T-helper 9 cell (primary cell): ENCODE data around the gene ATXN2.

Experiments
- DNase-seq: peaks from one replicate; pipeline ENCODE4 v3.0.0-alpha.2; 2020

Gene ATXN2

DNA sequence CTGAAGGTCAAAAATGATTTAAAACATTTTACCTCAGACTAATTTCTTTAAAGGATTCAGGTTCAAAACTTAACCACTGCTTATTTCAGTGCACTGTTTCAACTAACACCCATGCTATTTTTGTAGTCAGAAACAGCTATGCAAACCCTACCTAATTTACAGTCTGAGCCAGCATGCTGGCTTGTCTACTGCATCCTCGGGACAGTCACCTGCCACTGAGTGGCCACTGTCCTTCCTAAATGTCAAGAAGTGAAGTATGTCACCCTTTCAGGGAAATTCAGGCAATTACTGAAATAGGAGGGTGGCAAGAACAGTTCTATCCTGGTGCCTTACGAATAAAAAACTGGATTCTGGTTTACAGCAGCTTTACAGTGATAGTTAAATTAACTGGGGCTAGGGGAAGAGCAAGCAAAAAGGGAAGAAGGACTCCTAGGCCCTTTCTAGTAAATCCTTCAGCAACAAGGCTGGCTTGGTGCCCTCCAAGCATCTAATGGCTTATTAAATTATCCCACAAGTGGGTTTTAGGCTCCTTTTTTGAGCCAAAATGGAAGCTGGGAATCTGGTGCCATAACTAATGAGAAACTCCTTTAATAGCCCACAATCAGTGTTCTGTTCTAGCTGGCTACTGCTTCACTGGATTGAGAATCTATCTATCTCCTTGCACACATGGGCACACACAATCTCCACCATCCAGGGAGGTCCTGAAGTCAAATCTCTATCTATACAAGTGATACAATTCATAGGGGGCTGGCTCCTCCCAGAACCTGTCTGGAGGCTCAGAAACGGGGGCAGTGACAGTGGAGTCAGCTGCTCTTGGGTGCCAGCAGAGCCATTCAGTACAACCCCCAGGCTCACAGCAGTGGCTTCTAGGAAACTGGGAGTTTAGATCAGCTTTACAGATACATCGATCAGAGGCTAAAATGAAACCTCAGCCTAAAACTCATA is 150.0 kb downstream of the ATXN2 start:
- no peak for DNase-seq

DNA sequence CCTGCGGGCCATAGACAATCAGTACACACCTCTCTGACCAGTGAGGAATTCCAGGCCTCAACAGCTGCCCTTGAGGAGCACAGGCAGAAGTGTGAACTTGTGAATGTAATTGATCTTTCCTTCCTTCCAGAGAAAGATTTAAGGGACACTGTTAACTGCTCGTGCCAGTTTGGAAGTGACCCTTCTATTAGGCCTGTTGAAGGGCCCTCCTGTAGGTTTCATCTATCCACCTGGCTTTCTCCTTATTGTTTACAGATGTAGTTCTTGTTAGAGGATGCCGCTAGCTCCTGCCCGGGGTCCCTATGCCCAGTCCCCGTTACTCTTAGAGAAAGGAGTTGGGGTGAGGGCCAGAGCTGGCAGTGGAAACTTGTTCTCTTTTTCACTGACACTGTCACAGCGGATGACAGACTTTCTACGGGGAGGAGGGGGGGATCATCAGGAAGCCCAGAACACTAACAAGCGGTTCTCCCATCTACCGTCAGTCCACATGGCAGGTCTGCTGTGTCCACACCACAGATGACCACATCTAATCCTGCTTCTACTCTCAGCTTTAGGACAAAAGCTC is 150.8 kb downstream of the ATXN2 start:
- no peak for DNase-seq

DNA sequence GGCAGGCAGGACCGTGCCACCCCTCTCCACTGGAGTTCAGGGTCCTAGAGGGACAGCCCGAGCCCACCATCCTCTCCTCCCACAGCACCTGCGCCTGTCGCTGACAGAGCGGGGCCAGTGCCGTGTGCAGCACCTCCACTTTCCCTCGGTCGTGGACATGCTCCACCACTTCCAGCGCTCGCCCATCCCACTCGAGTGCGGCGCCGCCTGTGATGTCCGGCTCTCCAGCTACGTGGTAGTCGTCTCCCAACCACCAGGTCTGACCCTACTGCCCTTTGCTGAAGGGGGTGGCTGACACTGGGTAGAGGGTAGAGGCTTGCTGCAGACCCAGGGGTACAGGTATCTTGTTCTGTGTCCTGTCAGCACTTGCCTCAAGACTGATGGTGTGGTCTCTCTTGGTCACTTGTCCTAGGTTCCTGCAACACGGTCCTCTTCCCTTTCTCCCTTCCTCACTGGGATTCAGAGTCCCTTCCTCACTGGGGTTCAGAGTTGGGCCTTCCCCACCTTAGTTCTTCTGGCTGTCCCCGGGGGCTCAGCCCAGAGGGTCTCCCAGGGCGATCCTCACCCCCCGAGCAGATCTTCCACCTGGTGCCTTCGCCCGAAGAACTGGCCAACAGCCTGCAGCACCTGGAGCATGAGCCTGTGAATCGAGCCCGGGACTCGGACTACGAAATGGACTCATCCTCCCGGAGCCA is 151.4 kb downstream of the ATXN2 start:
- no peak for DNase-seq

DNA sequence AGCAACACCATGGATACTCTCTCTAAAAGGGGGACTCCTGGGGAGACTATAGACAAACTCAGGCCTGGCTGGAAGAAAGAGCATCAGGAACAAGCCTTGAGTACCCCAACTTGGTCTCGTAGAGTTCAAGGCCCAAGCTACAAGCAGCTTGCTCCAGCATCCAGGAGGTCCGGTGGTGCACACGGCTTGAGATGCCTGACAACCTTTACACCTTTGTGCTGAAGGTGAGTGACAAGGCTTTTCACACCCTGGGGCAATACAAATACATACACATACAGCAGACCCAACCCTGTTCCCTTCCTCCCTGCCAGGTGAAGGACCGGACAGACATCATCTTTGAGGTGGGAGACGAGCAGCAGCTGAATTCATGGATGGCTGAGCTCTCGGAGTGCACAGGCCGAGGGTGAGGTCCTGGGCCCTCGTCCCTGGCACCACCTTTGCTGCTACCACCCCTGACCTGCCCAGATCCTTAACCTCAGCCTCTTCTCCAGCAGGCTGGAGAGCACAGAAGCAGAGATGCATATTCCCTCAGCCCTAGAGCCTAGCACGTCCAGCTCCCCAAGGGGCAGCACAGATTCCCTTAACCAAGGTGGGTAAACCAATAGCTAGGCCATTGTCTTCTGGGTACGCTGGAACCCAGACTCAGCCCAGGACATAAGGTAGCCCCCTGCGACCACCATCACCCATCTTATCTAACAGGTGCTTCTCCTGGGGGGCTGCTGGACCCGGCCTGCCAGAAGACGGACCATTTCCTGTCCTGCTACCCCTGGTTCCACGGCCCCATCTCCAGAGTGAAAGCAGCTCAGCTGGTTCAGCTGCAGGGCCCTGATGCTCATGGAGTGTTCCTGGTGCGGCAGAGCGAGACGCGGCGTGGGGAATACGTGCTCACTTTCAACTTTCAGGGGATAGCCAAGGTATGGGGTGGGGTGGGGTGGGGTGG is 152.2 kb downstream of the ATXN2 start:
- no peak for DNase-seq

DNA sequence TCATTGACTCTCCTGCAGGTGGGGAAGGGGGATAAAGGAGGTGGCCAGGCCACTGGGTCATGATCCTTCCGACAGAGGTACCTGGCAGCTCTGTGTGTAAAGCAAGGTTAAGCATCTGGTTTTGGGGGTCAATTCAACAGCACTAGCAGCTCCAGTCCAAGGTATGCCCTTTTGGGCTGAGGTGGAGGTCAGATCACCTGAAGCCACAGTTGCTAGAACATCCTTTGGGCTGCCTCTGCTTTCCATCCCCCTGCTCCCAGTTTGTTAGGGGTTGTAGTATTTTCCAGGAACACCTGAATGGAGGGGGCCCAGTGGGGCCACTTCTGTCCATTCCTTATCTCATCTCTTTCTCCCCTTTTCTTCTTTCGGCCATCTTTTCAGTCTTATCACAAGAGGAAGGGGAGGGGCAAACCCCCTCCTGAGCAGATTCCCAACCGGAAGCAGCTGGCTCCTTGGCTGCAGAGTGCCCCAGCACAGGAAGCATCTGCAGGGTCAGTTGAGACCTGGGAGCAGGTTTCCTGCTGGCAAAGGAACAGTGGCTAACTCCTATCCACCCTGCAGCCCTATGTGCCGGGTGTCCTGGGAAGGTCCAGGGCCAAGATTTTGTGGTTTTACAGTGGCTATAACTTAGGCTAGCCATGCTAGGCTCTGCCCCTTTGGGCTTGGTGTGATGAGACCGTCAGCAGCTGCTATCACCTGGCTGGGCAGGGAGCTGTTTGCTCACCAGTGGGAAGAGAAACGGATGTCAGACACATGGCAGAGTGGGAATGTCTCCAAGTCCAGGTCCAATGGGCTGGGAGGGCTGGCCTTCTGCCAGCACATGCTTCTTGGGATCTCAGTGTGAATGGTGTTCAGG is 153.2 kb downstream of the ATXN2 start:
- no peak for DNase-seq

DNA sequence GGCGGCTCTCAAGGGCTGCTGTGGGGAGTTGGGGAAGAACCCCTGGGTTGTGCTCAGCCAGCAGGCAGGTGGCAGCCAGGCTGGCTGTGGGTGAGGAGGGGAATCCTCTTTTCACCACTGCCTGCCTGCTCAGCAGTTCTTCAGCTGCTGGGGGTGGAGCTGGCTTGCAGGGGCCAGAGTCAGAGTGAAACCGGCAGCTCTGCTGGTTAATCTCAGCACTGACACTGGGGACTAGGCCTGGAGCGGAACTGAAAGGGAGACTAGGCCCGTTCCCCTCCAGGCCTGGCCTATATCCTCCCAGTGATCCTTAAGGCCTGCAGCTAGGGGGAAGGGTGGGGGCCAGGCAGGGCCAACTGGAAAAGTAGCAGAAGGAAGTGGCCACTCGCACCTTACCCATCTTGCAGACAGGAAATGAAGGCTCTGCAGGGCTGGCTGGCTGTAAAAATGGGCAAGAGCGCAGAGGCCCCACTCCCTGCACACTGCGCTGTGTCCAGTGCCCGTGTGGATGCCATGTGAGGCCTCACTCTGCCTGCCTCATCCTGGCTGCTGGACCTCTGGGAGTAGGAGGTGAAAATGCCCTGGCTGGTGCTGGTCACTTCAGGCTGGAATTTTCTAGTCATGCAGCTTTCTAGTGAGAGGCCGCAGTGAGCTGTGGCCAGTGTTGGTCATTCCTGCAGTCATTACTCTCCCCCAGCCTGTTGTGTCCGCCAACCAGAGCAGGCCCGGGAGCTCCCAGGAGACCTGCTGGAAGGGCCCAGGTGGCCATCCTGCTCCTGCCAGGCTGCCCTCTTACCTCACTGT is 154.0 kb downstream of the ATXN2 start:
- peak; percentile 69 for DNase-seq

DNA sequence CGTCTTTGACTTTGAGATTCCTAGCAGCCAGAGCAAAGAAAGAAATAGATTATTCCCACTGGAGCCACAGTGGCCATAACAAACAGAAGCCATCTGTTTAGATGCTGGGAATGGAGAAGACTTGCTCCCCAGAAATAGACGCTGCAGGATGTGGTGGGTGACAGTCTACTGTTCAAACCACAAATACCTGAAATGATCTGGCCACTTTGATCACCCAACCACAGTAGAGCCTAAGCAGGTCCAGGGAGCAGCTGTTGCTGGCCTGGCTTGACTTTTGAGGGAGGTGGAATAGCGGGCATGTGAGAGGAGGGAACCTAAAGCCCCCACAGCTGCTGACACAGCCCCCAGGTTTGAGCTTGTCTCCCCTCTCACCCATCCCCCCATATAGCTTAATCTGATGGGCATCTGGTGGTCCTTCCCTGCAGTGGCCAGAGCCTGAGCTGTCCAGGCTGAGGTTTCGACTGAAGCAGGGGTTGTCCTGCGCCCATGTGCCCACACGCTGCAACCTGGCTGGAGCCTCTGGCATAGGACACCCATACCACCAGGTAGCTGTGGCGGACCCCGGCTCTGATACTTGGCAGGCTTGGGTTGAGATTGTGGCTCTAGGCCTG is 154.7 kb downstream of the ATXN2 start:
- DNase-seq, result no peak

DNA sequence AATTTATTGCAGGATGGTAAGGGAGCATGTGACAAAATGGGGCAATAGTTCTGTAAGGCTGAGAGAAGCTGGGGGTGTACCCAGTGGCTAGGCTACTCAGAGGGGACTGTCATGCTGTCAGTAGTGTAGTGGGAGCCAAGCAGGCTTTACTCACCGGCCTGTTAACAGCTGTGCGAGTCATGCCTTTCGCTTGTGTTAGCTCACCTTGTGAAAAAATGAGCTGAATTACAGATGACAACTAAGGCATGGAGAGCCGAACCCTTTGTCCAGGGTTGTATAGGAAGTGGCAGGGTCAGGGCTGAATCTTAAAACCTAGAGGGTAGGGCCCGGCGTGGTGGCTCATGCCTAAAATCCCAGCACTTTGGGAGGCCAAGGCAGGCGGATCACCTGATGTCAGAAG is 155.5 kb downstream of the ATXN2 start:
- DNase-seq, result no peak

DNA sequence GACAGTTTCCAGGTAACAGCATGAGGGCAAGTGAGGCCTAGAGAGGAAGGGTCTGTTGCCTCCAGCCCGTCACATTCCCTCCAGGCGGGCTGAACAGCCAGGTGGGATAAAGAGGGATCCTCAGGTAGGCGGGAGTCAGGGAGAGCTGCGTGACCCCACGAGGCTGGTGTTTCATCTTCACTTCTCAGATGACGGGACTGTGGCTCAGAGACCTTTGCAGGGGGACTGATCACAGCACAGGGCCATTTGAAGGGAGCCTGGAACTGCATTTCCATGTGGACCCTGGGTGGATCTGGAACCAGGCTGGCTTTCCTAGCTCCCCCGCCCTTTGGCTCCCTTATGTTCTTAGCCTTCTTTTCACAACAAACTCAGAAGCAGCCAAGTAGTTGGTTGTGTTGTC is 156.0 kb downstream of the ATXN2 start:
- no peak for DNase-seq

DNA sequence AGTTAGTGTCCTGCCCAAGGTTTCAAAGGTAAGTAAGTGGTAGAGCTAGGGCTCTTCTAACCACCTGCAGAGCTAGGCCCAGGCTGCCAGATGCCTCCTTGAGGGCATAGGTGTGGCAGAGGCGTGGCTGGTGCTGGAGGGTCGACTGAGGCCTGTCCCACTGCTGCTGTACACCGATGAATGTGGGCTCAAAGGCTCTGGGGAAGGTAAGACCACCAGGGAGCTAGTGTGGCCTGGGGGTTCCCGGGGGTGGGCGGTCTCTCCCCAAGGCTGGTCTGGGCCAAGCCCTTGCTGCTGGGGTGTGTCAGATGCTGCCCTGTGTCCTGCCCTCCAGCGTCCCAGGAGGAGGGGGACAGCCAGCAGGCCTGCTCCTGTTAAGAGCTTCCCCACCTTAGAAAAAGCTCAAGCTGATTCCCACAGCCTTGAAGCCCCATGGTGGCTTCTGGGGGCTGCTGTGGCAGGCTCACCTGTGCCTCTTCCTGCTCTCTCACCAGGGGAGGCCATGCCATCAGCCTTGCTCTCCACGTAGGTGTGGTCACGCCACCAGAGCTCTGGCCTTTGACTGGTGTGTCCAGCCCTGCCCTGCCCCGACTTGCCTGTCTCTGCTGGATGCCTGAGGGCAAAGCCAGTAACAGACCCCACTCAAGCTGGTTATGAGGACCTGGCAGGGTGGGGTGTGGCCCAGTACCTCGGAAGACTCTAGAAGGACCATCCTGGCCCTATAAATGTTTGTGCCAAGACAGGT is 156.6 kb downstream of the ATXN2 start:
- no peak for DNase-seq

DNA sequence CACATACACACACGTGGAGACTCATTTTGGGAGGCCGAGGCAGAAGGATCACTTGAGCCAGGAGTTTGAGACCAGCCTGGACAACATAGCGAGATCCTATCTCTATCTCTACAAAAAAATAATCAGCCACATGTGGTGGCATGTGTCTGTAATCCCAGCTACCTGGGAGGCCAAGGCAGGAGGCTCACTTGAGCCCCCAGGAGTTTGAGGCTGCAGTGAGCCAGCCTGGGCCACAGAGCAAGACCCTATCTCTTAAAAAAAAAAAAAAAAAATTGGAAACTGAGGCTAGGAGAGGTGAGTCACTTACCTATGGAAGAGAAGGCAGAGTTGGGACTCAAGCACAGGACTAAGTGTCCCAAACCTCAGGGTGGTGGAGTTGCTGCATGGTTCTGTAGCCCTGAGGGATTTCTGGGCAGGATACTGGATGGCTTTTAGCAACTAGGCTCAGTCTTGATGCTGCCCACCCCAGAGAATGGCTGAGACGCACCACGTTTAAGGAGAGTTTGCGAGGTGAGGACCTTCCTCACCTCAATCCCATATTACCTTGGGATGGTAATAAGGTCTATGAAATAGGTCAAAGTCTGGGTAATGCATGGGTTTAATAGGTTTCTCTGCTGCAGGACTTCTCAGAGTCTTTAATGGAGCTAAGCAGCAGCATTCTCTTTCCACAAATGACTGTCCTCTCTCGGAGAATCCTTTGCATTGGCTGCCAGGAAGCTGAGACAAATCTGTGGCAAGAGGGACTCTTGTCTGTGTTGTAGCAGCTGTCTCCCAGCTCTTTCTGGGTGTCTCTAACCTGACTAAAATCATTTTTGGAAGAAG is 157.8 kb downstream of the ATXN2 start:
- DNase-seq, result no peak

DNA sequence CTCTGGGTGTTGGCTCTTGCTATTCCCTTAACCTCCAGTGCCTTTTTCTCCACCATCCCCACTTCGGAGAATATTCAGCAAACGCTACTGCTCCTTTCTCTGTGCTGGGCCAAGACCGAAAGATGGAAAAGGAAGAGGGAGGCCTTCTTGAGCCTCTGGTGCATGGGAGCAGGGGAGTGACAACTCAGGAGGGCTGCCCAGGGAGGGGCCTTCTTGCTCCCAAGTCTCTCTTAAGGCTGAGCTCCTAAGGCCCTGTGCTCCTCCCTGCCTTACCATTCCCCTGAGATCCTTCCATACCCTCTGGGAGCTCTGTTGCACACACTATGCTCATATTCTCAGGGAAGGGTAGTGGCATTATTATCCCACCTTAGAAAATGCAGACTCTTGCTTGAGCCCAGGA is 158.5 kb downstream of the ATXN2 start:
- DNase-seq, result no peak

DNA sequence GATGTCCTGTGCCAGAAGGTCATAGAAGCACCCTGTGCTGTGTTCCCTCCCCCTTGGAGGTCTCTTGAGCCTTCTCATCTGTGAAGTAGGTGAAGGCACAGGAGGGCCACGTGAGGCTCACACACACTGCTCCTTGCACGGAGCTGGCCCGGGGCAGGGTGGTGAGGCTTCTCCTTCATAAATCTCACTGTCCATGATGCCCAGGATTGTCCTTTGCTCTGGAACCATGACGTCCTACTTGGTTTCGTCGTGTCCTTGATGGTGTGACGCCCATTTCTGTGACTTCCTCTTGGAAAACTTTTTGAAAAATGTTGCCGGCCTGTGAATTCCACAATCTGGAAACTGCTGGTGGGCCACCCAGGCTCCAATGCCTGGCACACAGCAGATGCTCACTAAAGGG is 159.0 kb downstream of the ATXN2 start:
- no peak for DNase-seq

DNA sequence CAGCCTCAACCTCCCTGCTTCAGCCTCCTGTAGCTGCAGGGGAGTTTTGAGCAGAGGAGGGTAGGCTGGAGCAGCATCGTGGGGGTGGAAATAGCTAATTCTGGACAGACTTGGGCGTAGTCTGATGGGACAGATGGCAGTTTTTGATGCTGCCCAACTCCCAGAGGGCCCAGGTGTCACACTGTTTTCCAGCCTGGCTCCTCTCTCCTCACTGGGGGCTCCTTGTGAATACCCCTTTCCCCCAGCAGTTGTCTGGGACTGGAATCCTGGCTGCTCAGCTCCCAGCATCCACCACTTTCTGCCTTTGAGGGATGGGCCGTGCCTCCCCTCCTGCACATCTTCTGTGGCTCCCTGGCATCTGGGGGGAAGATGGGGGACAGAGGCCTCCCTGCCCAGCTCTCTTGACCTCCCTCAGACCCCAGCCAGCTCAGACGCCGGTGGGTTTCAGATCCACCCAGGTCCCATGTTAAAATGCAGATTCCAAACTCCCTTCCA is 159.4 kb downstream of the ATXN2 start:
- DNase-seq, result no peak

DNA sequence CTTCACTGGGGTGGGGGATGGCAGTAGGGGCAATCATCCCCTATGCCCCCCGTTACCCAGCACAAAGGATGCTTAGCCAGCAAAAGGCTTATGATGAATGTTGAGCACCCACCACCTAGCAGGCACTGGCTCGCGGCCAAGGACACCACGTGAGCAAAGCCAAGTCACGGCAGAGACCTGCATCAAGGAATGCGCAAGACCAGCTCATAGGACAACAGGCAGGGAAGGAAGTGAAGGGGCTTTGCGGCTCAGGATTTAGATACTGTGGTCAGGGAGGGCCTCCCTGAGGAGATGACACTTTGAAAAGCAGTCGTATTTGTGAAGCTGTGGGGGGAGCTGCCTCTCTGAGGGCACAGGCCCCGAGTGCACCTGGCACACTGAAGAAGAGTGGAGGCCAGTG is 160.6 kb downstream of the ATXN2 start:
- DNase-seq, result peak; percentile 59

DNA sequence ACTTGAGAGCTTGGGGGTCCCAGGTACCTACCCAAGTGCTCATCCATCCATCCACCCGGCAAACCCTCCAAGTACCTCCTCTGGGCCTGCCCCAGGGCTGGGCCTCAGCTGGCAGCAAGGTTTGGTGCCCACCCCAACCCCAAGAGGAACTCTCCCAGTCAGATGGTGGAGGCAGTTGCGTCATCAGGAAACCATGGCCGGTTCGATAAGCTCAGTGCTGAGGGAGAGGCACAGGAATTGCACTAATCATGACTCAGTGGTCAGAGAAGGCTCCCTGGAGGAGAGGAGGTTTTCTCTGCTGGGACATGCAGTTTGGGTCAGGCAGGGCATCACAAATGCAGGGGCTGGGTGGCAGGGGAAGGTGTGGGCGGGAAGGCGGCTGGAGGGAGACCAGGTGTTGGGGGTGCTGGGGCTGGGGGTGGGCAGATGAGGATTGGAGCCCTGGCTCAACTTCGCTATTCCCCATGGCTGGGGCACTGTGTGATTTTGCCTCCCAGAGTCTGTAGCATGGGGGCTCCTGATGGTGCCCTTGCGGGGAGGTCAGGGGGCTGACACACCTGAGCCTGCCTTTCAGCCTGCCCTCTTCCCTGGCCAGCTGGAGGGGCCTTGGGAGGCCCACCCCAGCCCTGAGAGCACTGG is 161.2 kb downstream of the ATXN2 start:
- no peak for DNase-seq

DNA sequence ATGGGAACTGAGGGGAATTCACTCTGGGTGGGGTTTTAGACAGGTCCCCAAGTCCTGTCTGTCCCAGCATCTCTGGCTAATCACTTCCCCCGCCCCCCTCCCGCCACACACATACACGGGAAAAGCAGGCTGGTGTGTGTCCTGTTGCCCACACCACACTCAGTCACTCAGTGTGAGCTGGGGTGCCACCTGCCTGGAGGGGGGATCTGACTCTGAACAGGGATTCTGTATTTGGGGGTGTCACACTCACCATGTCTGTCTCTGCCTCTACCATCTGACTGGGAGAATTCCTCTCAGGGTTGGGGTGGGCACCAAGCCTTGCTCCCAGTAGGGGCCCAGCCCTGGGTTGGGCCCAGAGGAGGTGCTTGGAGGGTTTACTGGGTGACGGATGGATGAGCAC is 162.3 kb downstream of the ATXN2 start:
- DNase-seq, result no peak

DNA sequence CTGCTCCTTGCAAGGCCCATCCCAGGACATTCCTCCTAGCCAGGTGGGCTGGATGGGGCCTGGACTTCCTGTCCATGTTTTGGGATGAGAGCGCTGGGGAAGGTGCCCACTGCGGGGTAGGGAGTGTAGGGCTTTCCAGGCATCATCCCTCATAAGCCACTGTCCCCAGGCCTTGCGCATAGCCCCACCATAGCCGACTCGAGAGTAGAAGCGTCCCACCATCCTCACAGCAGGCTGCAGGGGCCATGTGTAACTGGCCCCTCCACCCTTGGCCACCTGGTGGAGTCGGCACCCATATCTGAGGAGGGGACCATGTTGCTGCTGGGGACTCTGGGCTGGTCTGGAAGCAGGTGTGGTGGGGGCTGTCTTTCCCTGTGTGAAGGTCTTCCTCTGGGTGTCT is 162.8 kb downstream of the ATXN2 start:
- no peak for DNase-seq
